WERI-Rb-1 (cell line): Measurements from ENCODE around the gene ADAM8.
"Not testable (repeated sequence)": the region's sequence is repeated elsewhere in the genome, so short reads cannot be mapped to it uniquely, and the experiment has no call there.

Experiments
- DNase-seq: peaks from one replicate; pipeline ENCODE4 v3.0.0-alpha.2; 2020
- H3K27ac ChIP-seq: fragments of 250-450 bp; sonication (Bioruptor Pico); 2 replicates; pipeline ENCODE4 v1.5.1; 2020; ENCODE audit warnings: mild to moderate bottlenecking, moderate library complexity
- H3K27me3 ChIP-seq: fragments of 250-450 bp; sonication (Bioruptor Pico); 2 replicates; pipeline ENCODE4 v1.5.1; 2021; ENCODE audit warnings: mild to moderate bottlenecking, low read depth, moderate library complexity; ENCODE audit not compliant: insufficient read depth, severe bottlenecking
- H3K36me3 ChIP-seq: fragments of 250-450 bp; sonication (Bioruptor Pico); 2 replicates; pipeline ENCODE4 v1.5.1; 2020; ENCODE audit warnings: mild to moderate bottlenecking, moderate library complexity
- H3K4me3 ChIP-seq: 2 replicates; pipeline ENCODE4 v1.5.1; 2011; ENCODE audit warnings: low read depth, mild to moderate bottlenecking, control low read depth, low read length
- H3K9me3 ChIP-seq: fragments of 250-450 bp; sonication (Bioruptor Pico); 2 replicates; pipeline ENCODE4 v1.5.1; 2021; ENCODE audit warnings: mild to moderate bottlenecking, moderate library complexity; ENCODE audit not compliant: severe bottlenecking
- TF ChIP-seq, protein P1 (sequence below): IDR thresholded peaks from 2 replicates; pipeline ENCODE4 v1.5.1; 2011; ENCODE audit warnings: low read depth, mild to moderate bottlenecking, control low read depth, inconsistent platforms, low read length

ADAM8 gene

DNA sequence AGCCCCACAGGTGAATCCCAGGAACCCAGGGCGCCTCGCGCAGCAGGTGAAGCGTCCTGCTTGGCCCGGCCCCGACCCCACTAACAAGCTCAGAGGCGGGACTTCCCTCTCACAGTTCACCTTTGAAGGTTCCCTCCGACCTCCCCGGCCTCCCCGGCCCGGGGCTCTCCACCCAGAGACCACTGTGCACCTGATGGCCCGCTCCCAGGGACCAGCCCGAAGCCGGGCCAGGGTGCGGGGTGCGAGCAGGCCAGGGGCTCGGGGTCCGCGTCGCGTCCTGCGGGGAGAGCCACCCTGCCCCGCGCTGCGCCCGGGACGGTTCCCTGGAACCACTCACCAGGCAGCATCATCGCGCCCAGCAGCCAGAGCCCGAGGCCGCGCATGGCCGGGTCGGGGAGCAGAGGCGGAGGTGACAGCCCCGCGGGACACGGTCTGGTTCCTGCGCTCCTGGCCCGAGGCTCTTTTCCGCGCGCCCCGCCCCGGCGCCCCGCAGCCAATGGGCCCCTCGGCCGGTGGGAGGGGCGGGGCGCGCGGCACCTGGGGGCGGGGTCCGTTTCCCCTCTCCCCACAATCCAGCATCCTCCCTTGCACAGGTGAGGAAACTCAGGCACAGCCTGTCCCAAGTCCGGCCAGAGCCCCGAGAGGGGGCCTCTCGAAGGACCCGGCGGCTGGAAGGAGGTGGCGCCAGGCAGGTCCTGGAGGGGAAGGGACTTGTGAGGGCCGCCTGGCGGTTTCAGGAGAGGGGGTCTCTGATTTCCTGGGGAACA is at the start of gene ADAM8:
Gene ADAM8, minus strand, starts transcription at position 434 of the 767 bp plus-strand sequence. Its CDS starts 51 bp downstream, at position 383.
- Histone ChIP-seq H3K9me3 (no peaks in the 10 kb centered on the region), H3K27ac (no peak within 1 kb of the TSS), H3K36me3 (peaks cover 8% of the 10 kb centered on the region; the same call in 1 of the 2 replicates), H3K27me3 (peaks cover 10% of the 10 kb centered on the region), H3K4me3 (peak within 1 kb of the TSS; percentile 40)
- peak; percentile 73 for DNase-seq
- TF ChIP-seq, protein P1, sequence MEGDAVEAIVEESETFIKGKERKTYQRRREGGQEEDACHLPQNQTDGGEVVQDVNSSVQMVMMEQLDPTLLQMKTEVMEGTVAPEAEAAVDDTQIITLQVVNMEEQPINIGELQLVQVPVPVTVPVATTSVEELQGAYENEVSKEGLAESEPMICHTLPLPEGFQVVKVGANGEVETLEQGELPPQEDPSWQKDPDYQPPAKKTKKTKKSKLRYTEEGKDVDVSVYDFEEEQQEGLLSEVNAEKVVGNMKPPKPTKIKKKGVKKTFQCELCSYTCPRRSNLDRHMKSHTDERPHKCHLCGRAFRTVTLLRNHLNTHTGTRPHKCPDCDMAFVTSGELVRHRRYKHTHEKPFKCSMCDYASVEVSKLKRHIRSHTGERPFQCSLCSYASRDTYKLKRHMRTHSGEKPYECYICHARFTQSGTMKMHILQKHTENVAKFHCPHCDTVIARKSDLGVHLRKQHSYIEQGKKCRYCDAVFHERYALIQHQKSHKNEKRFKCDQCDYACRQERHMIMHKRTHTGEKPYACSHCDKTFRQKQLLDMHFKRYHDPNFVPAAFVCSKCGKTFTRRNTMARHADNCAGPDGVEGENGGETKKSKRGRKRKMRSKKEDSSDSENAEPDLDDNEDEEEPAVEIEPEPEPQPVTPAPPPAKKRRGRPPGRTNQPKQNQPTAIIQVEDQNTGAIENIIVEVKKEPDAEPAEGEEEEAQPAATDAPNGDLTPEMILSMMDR = no peak

DNA sequence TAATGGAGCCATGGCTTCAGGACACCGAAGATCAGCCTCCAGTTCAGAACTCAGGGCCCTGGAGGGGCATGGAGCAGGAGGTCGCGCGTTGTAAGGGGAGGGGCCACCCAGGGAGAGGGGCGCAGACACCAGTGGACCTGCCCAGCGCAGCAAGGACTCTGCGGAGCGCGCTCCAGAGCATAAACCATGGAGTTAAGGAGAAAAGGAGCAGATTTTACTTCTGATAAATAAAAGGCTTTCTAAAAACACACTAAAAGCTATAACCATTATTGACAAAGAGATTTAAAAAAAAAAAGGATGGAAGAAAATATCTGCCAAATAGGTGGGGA is 49.5 kb upstream of the ADAM8 start:
- Histone ChIP-seq H3K9me3 (peaks cover 2% of the 10 kb centered on the region), H3K27me3 (peaks cover 3% of the 10 kb centered on the region), H3K4me3 (peak overlapping the region; percentile 69), H3K36me3 (no peaks in the 10 kb centered on the region), H3K27ac (no peak overlapping the region)
- DNase-seq = no peak
- TF ChIP-seq, protein P1 = no peak

DNA sequence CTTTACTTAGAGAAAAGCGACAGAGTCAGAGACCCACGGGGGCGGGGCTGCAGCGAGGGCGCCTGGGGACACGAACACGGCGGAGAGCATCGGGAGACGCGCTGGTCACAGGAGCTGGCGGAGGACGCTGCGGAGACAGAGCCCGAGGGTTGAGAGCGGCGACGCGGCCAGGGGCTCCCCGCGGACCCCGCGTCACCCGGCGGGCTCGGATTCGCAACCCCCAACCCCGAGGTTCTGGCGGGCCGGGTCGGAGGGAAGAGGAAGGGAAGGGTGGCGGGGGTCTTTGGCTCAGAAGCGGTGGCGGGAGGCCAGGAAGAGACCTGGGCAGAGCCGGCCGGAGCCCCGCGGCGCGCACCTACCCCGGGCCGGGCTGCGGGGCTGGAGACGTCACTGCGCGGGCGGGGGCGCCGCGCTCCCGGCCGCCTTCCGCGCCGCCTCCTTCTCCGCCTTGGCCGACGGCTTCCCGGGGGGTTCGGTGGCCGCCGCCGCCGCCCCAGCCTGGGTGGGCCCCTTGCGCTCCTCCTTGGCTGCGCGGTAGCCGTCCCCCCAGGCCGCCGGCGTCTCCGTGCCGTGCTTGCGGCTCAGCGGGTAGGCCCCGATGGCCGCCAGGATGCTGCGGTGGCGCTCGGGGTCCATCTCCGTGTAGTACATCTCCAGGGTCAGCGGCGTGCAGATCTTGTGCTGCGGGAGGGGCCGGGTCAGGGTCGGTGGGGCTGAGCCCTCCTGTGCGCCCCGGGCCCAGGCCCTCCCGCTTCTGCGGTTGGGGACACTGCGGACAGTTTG is 49.0 kb upstream of the ADAM8 start:
- peaks cover 3% of the 10 kb centered on the region for H3K27me3 ChIP-seq
- peak overlapping the region; percentile 36; the same call in 1 of the 2 replicates for H3K27ac ChIP-seq
- DNase-seq = peak; percentile 61
- H3K4me3 ChIP-seq = peak overlapping the region; percentile 69
- peaks cover 7% of the 10 kb centered on the region for H3K9me3 ChIP-seq
- H3K36me3 ChIP-seq = no peaks in the 10 kb centered on the region
- TF ChIP-seq, protein P1 = 0 out of 2 replicates have a peak, but pooled peaks have one; percentile 4

DNA sequence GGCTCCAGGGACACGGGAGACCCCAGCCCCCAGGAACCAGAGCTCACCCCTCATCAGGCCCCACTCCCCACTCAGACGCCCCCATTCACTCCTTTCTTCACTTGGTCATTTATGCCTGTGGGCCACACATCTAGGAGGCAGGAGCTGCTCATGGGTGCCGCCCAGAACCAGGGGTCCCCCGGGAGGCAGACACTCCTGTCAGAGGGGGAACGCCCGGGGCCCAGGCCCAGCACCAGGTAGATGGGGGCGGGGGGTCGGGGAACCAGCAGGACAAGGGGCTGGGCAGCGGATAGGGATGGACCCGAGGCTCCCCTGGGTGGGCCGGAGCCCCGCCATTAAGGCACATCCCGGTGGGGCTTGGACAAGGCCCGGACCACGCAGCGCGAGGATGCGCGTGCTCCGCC is 48.2 kb upstream of the ADAM8 start:
- TF ChIP-seq, protein P1 = no peak
- Histone ChIP-seq H3K9me3 (peaks cover 8% of the 10 kb centered on the region), H3K4me3 (peak overlapping the region; percentile 69), H3K27me3 (peaks cover 3% of the 10 kb centered on the region), H3K36me3 (no peaks in the 10 kb centered on the region), H3K27ac (peak overlapping the region; percentile 36; the same call in 1 of the 2 replicates)
- DNase-seq = no peak

DNA sequence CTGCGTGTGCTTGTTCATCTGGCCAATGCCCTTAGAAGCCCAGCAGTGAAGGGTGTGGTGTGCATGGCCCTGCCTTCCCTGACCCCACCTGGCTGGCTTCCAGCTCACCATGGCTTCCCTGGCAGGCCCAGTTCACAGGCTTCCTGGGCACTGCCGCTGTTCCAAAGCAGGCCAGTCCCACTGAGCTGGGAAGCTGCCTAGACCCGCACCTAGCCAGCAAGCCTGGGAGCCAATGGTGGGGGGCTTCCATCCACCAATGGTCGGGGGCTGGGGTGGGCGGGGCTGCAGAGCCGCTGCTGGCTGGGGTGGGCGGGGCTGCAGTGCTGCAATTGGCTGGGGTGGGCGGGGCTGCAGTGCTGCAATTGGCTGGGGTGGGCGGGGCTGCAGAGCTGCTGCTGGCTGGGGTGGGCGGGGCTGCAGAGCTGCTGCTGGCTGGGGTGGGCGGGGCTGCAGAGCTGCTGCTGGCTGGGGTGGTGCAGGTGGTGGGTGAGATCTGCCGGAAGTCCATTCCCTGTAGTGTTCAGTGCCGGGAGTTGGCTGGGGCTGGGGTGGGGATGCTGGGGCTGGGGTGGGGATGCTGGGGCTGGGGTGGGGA is 47.6 kb upstream of the ADAM8 start:
- TF ChIP-seq, protein P1 = no peak
- no peak overlapping the region; the same call in 1 of the 2 replicates for H3K27ac ChIP-seq
- H3K9me3 ChIP-seq = peaks cover 8% of the 10 kb centered on the region
- peak; percentile 93 for DNase-seq
- H3K4me3 ChIP-seq = peak overlapping the region; percentile 40
- H3K27me3 ChIP-seq = no peaks in the 10 kb centered on the region
- no peaks in the 10 kb centered on the region for H3K36me3 ChIP-seq

DNA sequence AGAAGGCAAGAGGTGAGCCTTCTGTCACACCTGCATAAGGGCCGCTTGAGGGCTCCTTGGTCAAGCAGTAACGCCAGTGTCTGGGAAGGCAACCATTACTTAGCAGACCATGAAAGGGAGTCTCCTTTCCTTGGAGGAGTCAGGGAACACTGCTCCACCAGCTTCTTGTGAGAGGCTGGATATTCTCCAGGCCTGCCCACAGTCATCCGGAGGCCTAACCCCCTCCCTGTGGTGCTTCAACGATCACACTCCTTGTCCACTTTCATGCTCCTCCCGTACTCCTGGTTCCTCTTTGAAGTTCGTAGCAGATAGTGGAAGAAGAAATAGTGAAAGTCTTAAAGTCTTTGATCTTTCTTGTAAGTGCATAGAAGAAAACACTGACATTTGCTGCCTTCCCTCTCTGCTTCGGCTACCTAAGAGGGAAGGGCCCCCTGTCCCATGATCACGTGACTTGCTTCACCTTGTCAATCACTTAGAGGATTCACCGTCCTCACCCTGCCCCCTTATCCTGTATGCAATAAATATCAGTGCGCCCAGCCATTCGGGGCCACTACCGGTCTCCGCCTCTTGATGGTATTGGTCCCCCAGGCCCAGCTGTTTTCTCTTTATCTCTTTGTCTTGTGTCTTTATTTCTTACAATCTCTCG is 45.5 kb upstream of the ADAM8 start:
- not testable (repeated sequence) for H3K4me3 ChIP-seq, H3K27me3 ChIP-seq, H3K9me3 ChIP-seq

DNA sequence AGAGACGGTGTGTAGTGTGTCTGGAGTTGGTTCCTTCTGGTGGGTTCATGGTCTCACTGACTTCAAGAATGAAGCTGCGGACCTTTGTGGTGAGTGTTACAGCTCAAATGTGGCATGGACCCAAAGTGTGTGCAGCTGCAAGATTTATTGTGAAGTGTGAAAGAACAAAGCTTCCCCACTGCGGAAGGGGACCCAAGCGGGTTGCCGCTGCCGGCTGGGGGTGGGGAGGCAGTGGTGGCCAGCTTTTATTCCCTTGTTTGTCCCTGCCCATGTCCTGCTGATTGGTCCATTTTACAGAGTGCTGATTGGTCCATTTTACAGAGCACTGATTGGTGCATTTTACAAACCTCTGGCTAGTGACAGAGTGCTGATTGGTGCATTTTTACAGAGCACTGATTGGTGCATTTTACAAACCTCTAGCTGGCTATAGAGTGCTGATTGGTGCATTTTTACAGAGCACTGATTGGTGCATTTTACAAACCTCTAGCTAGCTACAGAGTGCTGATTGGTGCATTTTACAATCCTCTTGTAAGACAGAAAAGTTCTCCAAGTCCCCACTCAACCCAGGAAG is 44.3 kb upstream of the ADAM8 start:
- not testable (repeated sequence) for H3K9me3 ChIP-seq, H3K27me3 ChIP-seq, H3K27ac ChIP-seq, DNase-seq, H3K4me3 ChIP-seq, H3K36me3 ChIP-seq

More for the DNA sequence above, 45.5 kb upstream of the ADAM8 start:
- H3K36me3 ChIP-seq, H3K27ac ChIP-seq, DNase-seq: not testable (repeated sequence)
